T-helper 1 cell (primary cell): ENCODE results near the gene TBX10.
"Not testable (repeated sequence)": the region's sequence is repeated elsewhere in the genome, so short reads cannot be mapped to it uniquely, and the experiment has no call there.

Experiments
- DNase-seq, 5 donors: peaks; one replicate each; pipeline ENCODE4 v3.0.0-alpha.2; 2012 to 2020

Gene TBX10

GRCh38 chr11:67597458-67597857 is 42.1 kb downstream of the TBX10 start:
- DNase-seq: not testable (repeated sequence)

GRCh38 chr11:67596753-67597300 is 42.7 kb downstream of the TBX10 start:
- no peak for DNase-seq

- no peak for DNase-seq
Observed at GRCh38 chr11:67594480-67594879, 45.1 kb downstream of the TBX10 start.

GRCh38 chr11:67593565-67593905 is 46.0 kb downstream of the TBX10 start:
- no peak for DNase-seq

- DNase-seq: no peak
Observed at GRCh38 chr11:67592880-67593564, 46.5 kb downstream of the TBX10 start.

GRCh38 chr11:67588899-67589415 is 50.6 kb downstream of the TBX10 start:
- DNase-seq: not testable (repeated sequence)

GRCh38 chr11:67588136-67588503 is 51.4 kb downstream of the TBX10 start:
- no peak for DNase-seq

- no peak for DNase-seq
Observed at GRCh38 chr11:67586568-67587250, 52.9 kb downstream of the TBX10 start.

GRCh38 chr11:67585911-67586310 is 53.7 kb downstream of the TBX10 start:
- DNase-seq: no peak

GRCh38 chr11:67584881-67585873 is 54.4 kb downstream of the TBX10 start:
- no peak for DNase-seq

GRCh38 chr11:67584205-67584880 is 55.2 kb downstream of the TBX10 start:
- DNase-seq: peak in 1 of 5 donors; percentile 38

GRCh38 chr11:67583247-67584204 is 56.0 kb downstream of the TBX10 start, which contains the start of gene GSTP1:
Gene GSTP1, plus strand, starts transcription at chr11:67583812. Its CDS starts 32 bp downstream, at chr11:67583844.
- peak; percentile 52 to 82 (median 63) for DNase-seq

- DNase-seq: no peak
Observed at GRCh38 chr11:67582011-67582410, 57.6 kb downstream of the TBX10 start.

- no peak for DNase-seq
Observed at GRCh38 chr11:67581469-67581868, 58.1 kb downstream of the TBX10 start.
